A549 (cell line): ENCODE data around the gene MVB12B. TPM values are rescaled to one million over a fixed set of nuclear protein-coding genes. Genes with fewer than 3 reads are reported as not detected.
A peak's percentile ranks its signal among the peaks of the same experiment; 100 is the strongest.

Source experiments
- ATAC-seq, 2 experiments: fragments of 200-7000 bp in 1 of 2; fragments of >200 bp in 1 of 2; cut with Nextera tagmentation in 1 of 2; cut with Tn5 transposase in 1 of 2; 3 replicates each; pipeline versions ENCODE4 v1.8.0 to v1.9.1; 2018 to 2020; ENCODE audit warnings: mild to moderate bottlenecking in 1 of 2, moderate library complexity in 1 of 2
- CTCF ChIA-PET: fragments of 300-600 bp; sonication (Branson Sonifier 250); formaldehyde crosslinking; extraction: SDS; loops from one replicate; lab custom pipeline; 2021; ENCODE audit warnings: antibody characterized with exemption, inconsistent platforms; lab: Yijun Ruan, JAX
- POLR2A ChIA-PET: fragments of 350-600 bp; formaldehyde crosslinking; extraction: SDS; loops from one replicate; lab custom pipeline; 2021; ENCODE audit warnings: antibody characterized with exemption, inconsistent platforms; lab: Yijun Ruan, JAX
- DNase-seq, 2 experiments: peaks; one replicate each; pipeline versions ENCODE4 v3.0.0 to v3.0.0-alpha.2; 2011 to 2016; ENCODE audit warnings: low read depth in 1 of 2, low spot score in 1 of 2
- FAIRE-seq: peaks from 2 replicates; lab custom pipeline; 2011; peaks lifted over from hg19 to GRCh38; lab: Jason Lieb, UNC
- H3K27ac ChIP-seq, 2 experiments: fragments of >200 bp; sonication (Bioruptor Twin); formaldehyde crosslinking; 3 replicates each; pipeline ENCODE4 v1.5.1; 2016 to 2017
- H3K4me1 ChIP-seq: fragments of >200 bp; sonication (Bioruptor Twin); formaldehyde crosslinking; 3 replicates; pipeline ENCODE4 v1.6.1; 2016
- H3K4me2 ChIP-seq: fragments of >200 bp; sonication (Bioruptor Twin); formaldehyde crosslinking; 3 replicates; pipeline ENCODE4 v1.6.1; 2016
- H3K4me3 ChIP-seq: fragments of >200 bp; sonication (Bioruptor Twin); formaldehyde crosslinking; 3 replicates; pipeline ENCODE4 v1.5.1; 2016
- H3K9me3 ChIP-seq: fragments of >200 bp; sonication (Bioruptor Twin); formaldehyde crosslinking; 3 replicates; pipeline ENCODE4 v1.6.1; 2016
- CEBPB ChIP-seq, 2 experiments: fragments of >200 bp in 1 of 2; sonication (Bioruptor Twin) in 1 of 2; formaldehyde crosslinking in 1 of 2; IDR thresholded peaks; 2 replicates each; pipeline ENCODE4 v1.6.1; 2012 to 2016
- CTCF ChIP-seq: fragments of >200 bp; sonication (Bioruptor Twin); formaldehyde crosslinking; IDR thresholded peaks from 3 replicates; pipeline ENCODE4 v1.5.1; 2016
- E2F6 ChIP-seq: IDR thresholded peaks from 2 replicates; pipeline ENCODE4 v1.6.1; 2012; ENCODE audit warnings: low read depth, borderline replicate concordance
- EP300 ChIP-seq, 2 experiments: fragments of >200 bp; sonication (Bioruptor Twin); formaldehyde crosslinking; IDR thresholded peaks; 2 replicates in 1 of 2; 3 replicates in 1 of 2; pipeline ENCODE4 v1.6.1; 2016 to 2017
- HES2 ChIP-seq: fragments of >200 bp; sonication (Bioruptor Twin); formaldehyde crosslinking; IDR thresholded peaks from 2 replicates; pipeline ENCODE4 v1.6.1; 2016
- HEYL ChIP-seq: fragments of 250-450 bp; sonication (Bioruptor Pico); IDR thresholded peaks from 2 replicates; pipeline ENCODE4 v1.8.0; 2021; ENCODE audit warnings: mild to moderate bottlenecking, moderate library complexity
- HMGXB4 ChIP-seq: fragments of 250-450 bp; sonication (Bioruptor Pico); IDR thresholded peaks from 2 replicates; pipeline ENCODE4 v1.5.0; 2021; ENCODE audit warnings: mild to moderate bottlenecking, moderate library complexity, borderline replicate concordance
- HOXA7 ChIP-seq: fragments of 250-450 bp; sonication (Bioruptor Pico); IDR thresholded peaks from 2 replicates; pipeline ENCODE4 v1.5.0; 2020; ENCODE audit warnings: mild to moderate bottlenecking, moderate library complexity
- HOXB5 ChIP-seq: fragments of 250-450 bp; sonication (Bioruptor Pico); IDR thresholded peaks from 2 replicates; pipeline ENCODE4 v1.5.0; 2020; ENCODE audit warnings: mild to moderate bottlenecking, moderate library complexity
- JUN ChIP-seq, 2 experiments: fragments of >200 bp; sonication (Bioruptor Twin); formaldehyde crosslinking; IDR thresholded peaks; 2 replicates in 1 of 2; 3 replicates in 1 of 2; pipeline ENCODE4 v1.6.1; 2016 to 2017
- JUNB ChIP-seq: fragments of >200 bp; sonication (Bioruptor Twin); formaldehyde crosslinking; IDR thresholded peaks from 2 replicates; pipeline ENCODE4 v1.6.1; 2016
- MAFK ChIP-seq: fragments of 450-650 bp; IDR thresholded peaks from 2 replicates; pipeline ENCODE4 v1.6.1; 2014; ENCODE audit not compliant: partially characterized antibody
- MYC ChIP-seq: IDR thresholded peaks from 2 replicates; pipeline ENCODE4 v1.6.1; 2012; ENCODE audit warnings: mild to moderate bottlenecking, inconsistent platforms, low read length, improper control_type of control experiment, borderline replicate concordance
- RARB ChIP-seq: fragments of 250-450 bp; sonication (Bioruptor Pico); IDR thresholded peaks from 2 replicates; pipeline ENCODE4 v1.8.0; 2021; ENCODE audit warnings: mild to moderate bottlenecking, moderate library complexity
- RCOR1 ChIP-seq: fragments of 150-350 bp; IDR thresholded peaks from 2 replicates; pipeline ENCODE4 v1.6.1; 2014; ENCODE audit warnings: antibody characterized with exemption, low read length, low read depth
- RFX5 ChIP-seq: fragments of 450-650 bp; IDR thresholded peaks from 2 replicates; pipeline ENCODE4 v1.7.1; 2014; ENCODE audit warnings: antibody characterized with exemption, mild to moderate bottlenecking, moderate library complexity
- RNF2 ChIP-seq: fragments of 200-600 bp; sonication (generic); IDR thresholded peaks from 2 replicates; pipeline ENCODE4 v1.6.1; 2016; ENCODE audit warnings: low read depth, mild to moderate bottlenecking, antibody characterized with exemption, moderate library complexity, borderline replicate concordance
- SREBF2 ChIP-seq: fragments of 450-650 bp; IDR thresholded peaks from 2 replicates; pipeline ENCODE4 v1.6.1; 2014; ENCODE audit warnings: mild to moderate bottlenecking, moderate library complexity
- ZFP36 ChIP-seq: fragments of 450-650 bp; IDR thresholded peaks from 2 replicates; pipeline ENCODE4 v1.6.1; 2014; ENCODE audit warnings: borderline replicate concordance; ENCODE audit not compliant: partially characterized antibody
- ZNF302 ChIP-seq: fragments of 250-450 bp; sonication (Bioruptor Pico); IDR thresholded peaks from 2 replicates; pipeline ENCODE4 v1.9.0; 2021; ENCODE audit warnings: inconsistent platforms, mild to moderate bottlenecking, moderate library complexity
- ZSCAN20 ChIP-seq: fragments of 250-450 bp; sonication (Bioruptor Pico); IDR thresholded peaks from 2 replicates; pipeline ENCODE4 v1.8.0; 2022; ENCODE audit warnings: mild to moderate bottlenecking, moderate library complexity
- WGBS: methylation state at CpG from one replicate; pipeline ENCODE4 v1.1.6; 2017; ENCODE audit errors: missing lambda C conversion rate; 5-methylcytosine and 5-hydroxymethylcytosine counted together
- polyA plus RNA-seq, 4 experiments: library from polyadenylated mRNA; depleted of rRNA in 3 of 4; stranded (reverse); fragments of >200 nt; fragmentation: RNase III in 1 of 4; extraction: RNeasy Plus Mini Kit Qiagen cat#74134 plus additional on column Dnase treatment in 1 of 4; gene quantifications; 2 replicates in 3 of 4; 3 replicates in 1 of 4; pipeline ENCODE4 v1.2.3, GENCODE V29; 2011 to 2017
- TF ChIP-seq, protein P1 (sequence below): fragments of 150-350 bp; IDR thresholded peaks from 2 replicates; pipeline ENCODE4 v1.6.1; 2014; ENCODE audit warnings: low read depth, mild to moderate bottlenecking, low read length

MVB12B gene
- polyA plus RNA-seq, 2 of the 4 experiments (the other 2 are of a cell fraction), result 4.6 to 5.9 TPM

- TF ChIP-seq EP300 (IDR thresholded peaks at IDR 0.05) (no peak), RARB (CRISPR knock-in tag) (no peak), RCOR1 (no peak), HOXB5 (CRISPR knock-in tag) (no peak), ZFP36 (no peak)
Observed at GRCh38 chr9:126354887-126355770, 28.5 kb downstream of the MVB12B start (continued).

- POLR2A ChIA-PET, result no interaction called here
- H3K4me3 ChIP-seq, result no peak overlapping the region
- CTCF ChIA-PET, result interaction anchor here (0.8 kb wide), 1 partner anchor 42 kb away, joined by 7 read pairs; no protein-coding TSS in a partner anchor
- no peaks in the 10 kb centered on the region for H3K4me1 ChIP-seq
- DNase-seq (no peak), ATAC-seq (no peak), FAIRE-seq (peak; percentile 7)
- H3K27ac ChIP-seq, result no peak overlapping the region
- no peak overlapping the region for H3K4me2 ChIP-seq
- H3K9me3 ChIP-seq, result peaks cover 24% of the 10 kb centered on the region
- WGBS, result 85% methylated on average over 1 of the region's 1 CpG
- no peak for TF ChIP-seq CEBPB (IDR thresholded peaks at IDR 0.05)
- TF ChIP-seq SREBF2, result no peak
Observed at GRCh38 chr9:126357074-126357473, 30.4 kb downstream of the MVB12B start.

DNA sequence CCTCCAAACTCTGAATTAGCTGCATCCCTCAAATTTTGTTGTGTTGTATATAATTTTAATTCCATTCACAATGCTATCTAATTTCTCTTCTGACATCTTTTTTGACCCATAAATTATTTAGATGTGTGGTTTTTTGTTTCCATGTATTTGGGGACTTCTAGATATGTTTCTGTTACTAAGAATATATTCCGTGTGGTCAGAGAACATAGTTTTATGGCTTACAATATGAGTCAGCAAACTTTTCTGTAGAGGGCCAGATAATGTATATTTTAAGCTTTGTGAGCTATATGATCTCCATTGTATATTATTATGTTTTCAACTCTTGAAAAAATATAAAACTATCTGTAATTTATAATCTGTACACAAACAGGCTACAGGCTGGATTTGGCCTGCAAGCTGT is 33.4 kb downstream of the MVB12B start:
- DNase-seq (no peak), FAIRE-seq (no peak), ATAC-seq (no peak)
- Histone ChIP-seq H3K27ac (no peak overlapping the region), H3K4me3 (no peak overlapping the region), H3K9me3 (peaks cover 42% of the 10 kb centered on the region), H3K4me2 (no peak overlapping the region), H3K4me1 (no peaks in the 10 kb centered on the region)
- CTCF ChIA-PET, result interaction anchor here (1.1 to 2.2 kb wide), 2 partner anchors 38 to 131 kb away, joined by 6 to 7 read pairs; no protein-coding TSS in a partner anchor
- TF ChIP-seq HES2, result no peak
- TF ChIP-seq HMGXB4 (CRISPR knock-in tag), result no peak
- TF ChIP-seq E2F6, result no peak
- no peak for TF ChIP-seq RFX5
- no peak for TF ChIP-seq RNF2
- no peak for TF ChIP-seq JUNB
- TF ChIP-seq MAFK, result no peak
- TF ChIP-seq HOXA7, result no peak
- no peak for TF ChIP-seq ZNF302 (CRISPR knock-in tag)
- TF ChIP-seq HEYL (CRISPR knock-in tag), result no peak
- TF ChIP-seq SREBF2, result no peak
- TF ChIP-seq, protein P1, sequence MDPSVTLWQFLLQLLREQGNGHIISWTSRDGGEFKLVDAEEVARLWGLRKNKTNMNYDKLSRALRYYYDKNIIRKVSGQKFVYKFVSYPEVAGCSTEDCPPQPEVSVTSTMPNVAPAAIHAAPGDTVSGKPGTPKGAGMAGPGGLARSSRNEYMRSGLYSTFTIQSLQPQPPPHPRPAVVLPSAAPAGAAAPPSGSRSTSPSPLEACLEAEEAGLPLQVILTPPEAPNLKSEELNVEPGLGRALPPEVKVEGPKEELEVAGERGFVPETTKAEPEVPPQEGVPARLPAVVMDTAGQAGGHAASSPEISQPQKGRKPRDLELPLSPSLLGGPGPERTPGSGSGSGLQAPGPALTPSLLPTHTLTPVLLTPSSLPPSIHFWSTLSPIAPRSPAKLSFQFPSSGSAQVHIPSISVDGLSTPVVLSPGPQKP, result no peak
- no peak for TF ChIP-seq JUN (IDR thresholded peaks at IDR 0.05)
- no peak for TF ChIP-seq RARB (CRISPR knock-in tag)
- no peak for TF ChIP-seq ZFP36
- no peak for TF ChIP-seq ZSCAN20 (CRISPR knock-in tag)
- no peak for TF ChIP-seq HOXB5 (CRISPR knock-in tag)
- no peak for TF ChIP-seq MYC
- no peak for TF ChIP-seq CTCF
- 94% methylated on average over 1 of the region's 1 CpG for WGBS
- POLR2A ChIA-PET, result no interaction called here
